ENCODE data around the gene SECISBP2L. TPM values are rescaled to one million over a fixed set of nuclear protein-coding genes. Genes with fewer than 3 reads are reported as not detected.

Gene SECISBP2L, protein sequence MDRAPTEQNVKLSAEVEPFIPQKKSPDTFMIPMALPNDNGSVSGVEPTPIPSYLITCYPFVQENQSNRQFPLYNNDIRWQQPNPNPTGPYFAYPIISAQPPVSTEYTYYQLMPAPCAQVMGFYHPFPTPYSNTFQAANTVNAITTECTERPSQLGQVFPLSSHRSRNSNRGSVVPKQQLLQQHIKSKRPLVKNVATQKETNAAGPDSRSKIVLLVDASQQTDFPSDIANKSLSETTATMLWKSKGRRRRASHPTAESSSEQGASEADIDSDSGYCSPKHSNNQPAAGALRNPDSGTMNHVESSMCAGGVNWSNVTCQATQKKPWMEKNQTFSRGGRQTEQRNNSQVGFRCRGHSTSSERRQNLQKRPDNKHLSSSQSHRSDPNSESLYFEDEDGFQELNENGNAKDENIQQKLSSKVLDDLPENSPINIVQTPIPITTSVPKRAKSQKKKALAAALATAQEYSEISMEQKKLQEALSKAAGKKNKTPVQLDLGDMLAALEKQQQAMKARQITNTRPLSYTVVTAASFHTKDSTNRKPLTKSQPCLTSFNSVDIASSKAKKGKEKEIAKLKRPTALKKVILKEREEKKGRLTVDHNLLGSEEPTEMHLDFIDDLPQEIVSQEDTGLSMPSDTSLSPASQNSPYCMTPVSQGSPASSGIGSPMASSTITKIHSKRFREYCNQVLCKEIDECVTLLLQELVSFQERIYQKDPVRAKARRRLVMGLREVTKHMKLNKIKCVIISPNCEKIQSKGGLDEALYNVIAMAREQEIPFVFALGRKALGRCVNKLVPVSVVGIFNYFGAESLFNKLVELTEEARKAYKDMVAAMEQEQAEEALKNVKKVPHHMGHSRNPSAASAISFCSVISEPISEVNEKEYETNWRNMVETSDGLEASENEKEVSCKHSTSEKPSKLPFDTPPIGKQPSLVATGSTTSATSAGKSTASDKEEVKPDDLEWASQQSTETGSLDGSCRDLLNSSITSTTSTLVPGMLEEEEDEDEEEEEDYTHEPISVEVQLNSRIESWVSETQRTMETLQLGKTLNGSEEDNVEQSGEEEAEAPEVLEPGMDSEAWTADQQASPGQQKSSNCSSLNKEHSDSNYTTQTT
- 54.3 to 78.5 TPM (median 55.3 TPM) in 3 replicates for total RNA-seq
- long read RNA-seq, full-length matches to known transcripts, result 1 of 4 reads
- long read RNA-seq, partial matches to known transcripts, result 1 of 4 reads
- long read RNA-seq, other reads (novel, unspliced or antisense), result 2 of 4 reads

DNA sequence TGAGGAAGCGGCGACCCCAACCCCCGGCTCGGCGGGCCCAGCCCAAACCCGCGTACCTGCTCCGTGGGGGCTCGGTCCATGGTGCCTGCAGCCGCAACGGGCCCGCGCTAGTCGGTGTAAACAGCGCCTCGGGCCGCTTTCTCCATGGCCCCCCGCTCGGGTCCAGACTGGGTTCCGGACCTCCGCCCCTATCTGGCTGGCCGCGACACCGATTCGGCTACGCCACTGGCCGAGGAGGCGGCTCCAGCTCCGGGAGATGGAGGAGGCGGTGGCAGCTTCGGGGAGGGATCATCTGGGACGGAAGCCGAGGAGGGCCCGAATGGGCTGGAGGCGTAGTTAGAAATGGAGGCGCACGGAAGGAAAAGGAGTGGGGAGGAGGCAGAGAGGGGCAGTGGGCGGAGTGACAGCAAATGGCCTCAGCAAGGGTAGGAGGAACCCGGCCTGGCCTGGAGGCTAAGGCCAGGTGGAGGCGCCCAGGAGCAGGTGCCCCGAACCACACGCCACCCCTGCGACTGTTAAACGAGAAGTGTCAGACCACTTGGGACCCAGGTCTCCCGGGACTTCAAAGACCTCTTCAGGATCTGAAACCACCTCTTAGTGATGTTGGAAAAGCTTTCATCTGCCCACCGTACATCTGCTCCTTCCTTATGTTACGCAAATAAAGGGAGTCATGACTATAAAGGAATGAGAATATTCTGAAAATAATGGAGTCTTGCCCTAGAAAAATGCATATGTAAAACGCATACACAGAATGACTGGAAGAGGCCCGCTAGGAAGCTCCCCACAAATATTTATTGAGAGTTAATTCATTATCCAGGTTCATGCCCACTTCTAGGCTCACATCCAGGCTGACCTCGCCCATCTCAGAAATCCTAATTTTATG, at the start of gene SECISBP2L:
Gene SECISBP2L (minus strand): TSS at position 227 of the 883 bp plus-strand sequence. CDS start 147 bp downstream, at position 80.
- no peaks in the 10 kb centered on the region for H3K27me3 Mint-ChIP-seq (ENCODE audit: low read depth)
- H3K4me1 Mint-ChIP-seq (ENCODE audit: low read depth), result peaks cover 29% of the 10 kb centered on the region
- no peaks in the 10 kb centered on the region for H3K36me3 Mint-ChIP-seq (ENCODE audit: low read depth)
- peak within 1 kb of the TSS; percentile 95 for H3K4me3 Mint-ChIP-seq (ENCODE audit: unreplicated experiment)
- peak within 1 kb of the TSS; percentile 96 for H3K27ac Mint-ChIP-seq (ENCODE audit: unreplicated experiment)
- peak; percentile 98 for DNase-seq (ENCODE audit: low spot score)
- peak; percentile 48 for TF ChIP-seq CTCF (IDR thresholded peaks at IDR 0.05)
- no peaks in the 10 kb centered on the region for H3K9me3 Mint-ChIP-seq (ENCODE audit: low read depth)

DNA sequence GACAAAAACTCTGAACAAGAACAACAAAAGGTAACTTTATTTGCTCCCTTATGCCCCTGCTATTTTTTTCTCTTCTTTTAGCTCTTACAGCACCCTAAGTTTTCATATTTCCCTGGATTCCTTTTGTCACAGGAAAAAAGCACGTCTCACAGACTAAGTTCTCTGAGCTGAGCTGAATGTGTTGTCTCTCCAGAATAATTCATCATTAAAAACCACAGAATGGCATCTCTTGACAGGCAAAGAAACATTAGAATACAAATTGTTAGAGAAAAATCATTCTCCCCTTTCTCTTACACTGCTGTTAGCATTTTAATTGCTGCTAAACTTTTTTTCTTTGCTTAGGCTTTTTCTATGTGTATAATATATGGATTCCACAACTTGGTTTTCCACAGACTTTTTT, 48.7 kb upstream of the SECISBP2L start:
- Mint-ChIP-seq H3K36me3 (ENCODE audit: low read depth) (no peaks in the 10 kb centered on the region), H3K4me1 (ENCODE audit: low read depth) (no peaks in the 10 kb centered on the region), H3K27me3 (ENCODE audit: low read depth) (no peaks in the 10 kb centered on the region), H3K27ac (ENCODE audit: unreplicated experiment) (no peak overlapping the region), H3K9me3 (ENCODE audit: low read depth) (no peaks in the 10 kb centered on the region), H3K4me3 (ENCODE audit: unreplicated experiment) (no peak overlapping the region)
- no peak for DNase-seq (ENCODE audit: low spot score)
- no peak for TF ChIP-seq CTCF (IDR thresholded peaks at IDR 0.05)

- TF ChIP-seq CTCF (IDR thresholded peaks at IDR 0.05), result no peak
- DNase-seq (ENCODE audit: low spot score), result no peak
- no peaks in the 10 kb centered on the region for H3K4me1 Mint-ChIP-seq (ENCODE audit: low read depth)
- H3K9me3 Mint-ChIP-seq (ENCODE audit: low read depth), result no peaks in the 10 kb centered on the region
- H3K27ac Mint-ChIP-seq (ENCODE audit: unreplicated experiment), result no peak overlapping the region
- H3K27me3 Mint-ChIP-seq (ENCODE audit: low read depth), result no peaks in the 10 kb centered on the region
- H3K36me3 Mint-ChIP-seq (ENCODE audit: low read depth), result no peaks in the 10 kb centered on the region
- H3K4me3 Mint-ChIP-seq (ENCODE audit: unreplicated experiment), result no peak overlapping the region
Measured at GRCh38 chr15:49093252-49094105, 47.2 kb upstream of the SECISBP2L start.

DNA sequence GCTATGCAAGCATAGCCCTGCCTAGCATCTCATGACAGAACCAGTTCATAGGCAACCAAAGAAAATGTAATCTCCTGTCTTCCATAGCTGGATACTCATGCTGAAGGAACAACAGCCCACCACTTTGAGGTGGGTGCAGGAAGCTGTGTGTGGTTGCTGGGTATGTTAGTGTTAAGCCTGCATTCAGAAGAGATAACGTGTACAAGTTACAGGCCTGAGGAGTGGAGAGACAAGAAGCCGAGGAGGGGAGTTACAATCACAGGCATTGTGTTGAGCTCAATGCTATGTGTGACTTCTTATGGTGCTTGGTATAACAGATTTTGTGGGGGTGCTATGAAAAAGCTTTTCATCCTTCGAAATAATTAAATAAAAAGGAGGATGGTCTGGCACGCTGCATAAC, 42.8 kb upstream of the SECISBP2L start:
- DNase-seq (ENCODE audit: low spot score), result no peak
- Mint-ChIP-seq H3K27me3 (ENCODE audit: low read depth) (no peaks in the 10 kb centered on the region), H3K27ac (ENCODE audit: unreplicated experiment) (no peak overlapping the region), H3K4me3 (ENCODE audit: unreplicated experiment) (no peak overlapping the region), H3K4me1 (ENCODE audit: low read depth) (peaks cover 4% of the 10 kb centered on the region), H3K36me3 (ENCODE audit: low read depth) (no peaks in the 10 kb centered on the region), H3K9me3 (ENCODE audit: low read depth) (no peaks in the 10 kb centered on the region)
- no peak for TF ChIP-seq CTCF (IDR thresholded peaks at IDR 0.05)
